ENCODE data around the gene APMAP. TPM values are rescaled to one million over a fixed set of nuclear protein-coding genes. Genes with fewer than 3 reads are reported as not detected.

The APMAP gene
- total RNA-seq, 1 experiment from 2014 or later = 75.3 TPM

DNA sequence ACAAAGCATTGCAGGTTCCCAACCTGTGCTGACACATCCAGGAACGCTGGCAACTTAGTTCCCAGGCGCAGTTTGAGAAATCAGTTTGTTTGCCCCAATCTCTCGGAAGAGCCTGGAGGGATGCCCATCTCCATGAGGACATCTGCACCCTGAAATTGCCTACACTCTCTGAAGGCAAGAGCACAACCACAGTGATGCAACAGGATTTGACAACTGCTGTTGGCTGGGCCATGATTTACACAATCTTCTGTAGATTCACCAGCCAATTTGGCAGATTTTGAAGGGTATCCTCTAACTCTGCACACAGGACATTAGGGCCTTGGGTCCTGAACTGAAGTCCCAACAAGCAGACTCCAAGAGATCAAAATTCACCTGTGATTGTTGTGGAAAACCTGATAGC lies 3.4 kb downstream of the APMAP start:
- Mint-ChIP-seq H3K27ac (ENCODE audit: low read depth, unreplicated experiment) (no peak overlapping the region), H3K4me1 (ENCODE audit: insufficient read depth, unreplicated experiment) (peaks cover 50% of the 10 kb centered on the region), H3K27me3 (ENCODE audit: insufficient read depth, unreplicated experiment) (no peaks in the 10 kb centered on the region), H3K4me3 (ENCODE audit: unreplicated experiment) (peak overlapping the region; percentile 38), H3K36me3 (ENCODE audit: insufficient read depth, unreplicated experiment) (peaks cover 13% of the 10 kb centered on the region), H3K9me3 (ENCODE audit: unreplicated experiment) (no peaks in the 10 kb centered on the region)
- no TSS peak for BruUV-seq (replicated peaks)
- POLR2A ChIA-PET = interaction anchor here (0.7 kb wide), 1 partner anchor 465 kb away, joined by 3 read pairs; no protein-coding TSS in a partner anchor
- TF ChIP-seq, protein P1, sequence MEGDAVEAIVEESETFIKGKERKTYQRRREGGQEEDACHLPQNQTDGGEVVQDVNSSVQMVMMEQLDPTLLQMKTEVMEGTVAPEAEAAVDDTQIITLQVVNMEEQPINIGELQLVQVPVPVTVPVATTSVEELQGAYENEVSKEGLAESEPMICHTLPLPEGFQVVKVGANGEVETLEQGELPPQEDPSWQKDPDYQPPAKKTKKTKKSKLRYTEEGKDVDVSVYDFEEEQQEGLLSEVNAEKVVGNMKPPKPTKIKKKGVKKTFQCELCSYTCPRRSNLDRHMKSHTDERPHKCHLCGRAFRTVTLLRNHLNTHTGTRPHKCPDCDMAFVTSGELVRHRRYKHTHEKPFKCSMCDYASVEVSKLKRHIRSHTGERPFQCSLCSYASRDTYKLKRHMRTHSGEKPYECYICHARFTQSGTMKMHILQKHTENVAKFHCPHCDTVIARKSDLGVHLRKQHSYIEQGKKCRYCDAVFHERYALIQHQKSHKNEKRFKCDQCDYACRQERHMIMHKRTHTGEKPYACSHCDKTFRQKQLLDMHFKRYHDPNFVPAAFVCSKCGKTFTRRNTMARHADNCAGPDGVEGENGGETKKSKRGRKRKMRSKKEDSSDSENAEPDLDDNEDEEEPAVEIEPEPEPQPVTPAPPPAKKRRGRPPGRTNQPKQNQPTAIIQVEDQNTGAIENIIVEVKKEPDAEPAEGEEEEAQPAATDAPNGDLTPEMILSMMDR (IDR thresholded peaks at IDR 0.05; ENCODE audit: unreplicated experiment) = no peak
- intact Hi-C loops (cut with micrococcal nuclease) = no loop called here
- CTCF ChIA-PET = interaction anchor here (0.6 to 1.4 kb wide), 5 partner anchors 9 to 1052 kb away, joined by 3 to 8 read pairs (median 4); no protein-coding TSS in a partner anchor
- DNase-seq (ENCODE audit: unreplicated experiment) = peak; percentile 75

DNA sequence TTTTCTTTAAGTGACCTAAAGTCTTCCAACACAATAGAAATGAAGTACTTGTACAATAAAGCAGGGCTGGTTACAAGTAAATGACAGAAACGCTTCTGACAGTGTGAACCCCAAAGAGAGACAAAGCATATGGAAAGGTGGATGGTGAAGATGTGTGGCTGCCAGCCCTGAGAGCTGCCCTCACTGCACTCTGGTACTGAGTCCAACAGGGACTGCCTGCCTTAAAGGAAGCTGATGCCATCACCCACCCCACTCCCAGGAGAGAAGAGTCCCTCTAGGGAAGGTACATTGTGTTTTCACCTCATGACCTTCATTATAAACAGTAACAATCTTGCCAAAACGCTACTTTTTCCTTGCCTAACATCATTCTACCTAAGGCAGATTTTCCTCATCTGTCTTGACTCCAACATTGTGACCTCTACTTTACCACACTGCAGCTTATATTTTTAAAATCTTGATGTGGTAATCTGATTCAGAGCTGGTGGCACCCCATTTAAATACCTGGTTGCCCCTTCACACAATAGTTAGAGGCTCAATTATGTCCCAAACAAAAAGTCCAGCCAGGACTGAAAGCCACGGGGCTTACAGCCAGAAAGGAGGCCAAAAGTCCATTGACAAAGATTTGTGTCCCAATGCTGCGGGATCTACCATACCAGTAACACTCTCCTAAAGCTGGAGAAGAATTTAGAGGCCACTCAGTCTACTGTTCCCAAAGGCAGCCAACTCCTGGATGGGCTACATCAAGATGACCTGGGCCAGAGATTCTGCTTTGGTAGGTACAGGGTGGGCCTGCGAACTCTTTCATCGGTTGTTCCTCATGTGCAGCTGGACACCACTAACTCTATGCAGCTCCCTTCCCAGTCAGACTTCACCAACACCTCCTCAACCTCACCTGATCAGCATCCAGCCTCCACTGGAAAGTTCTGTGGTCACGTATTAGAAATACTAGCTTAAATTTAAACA lies 4.4 kb downstream of the APMAP start:
- TF ChIP-seq, protein P1 (IDR thresholded peaks at IDR 0.05; ENCODE audit: unreplicated experiment) = no peak
- peak; percentile 10 for DNase-seq (ENCODE audit: unreplicated experiment)
- H3K4me1 Mint-ChIP-seq (ENCODE audit: insufficient read depth, unreplicated experiment) = peaks cover 40% of the 10 kb centered on the region
- H3K27ac Mint-ChIP-seq (ENCODE audit: low read depth, unreplicated experiment) = peak overlapping the region; percentile 10
- peaks cover 22% of the 10 kb centered on the region for H3K36me3 Mint-ChIP-seq (ENCODE audit: insufficient read depth, unreplicated experiment)
- H3K9me3 Mint-ChIP-seq (ENCODE audit: unreplicated experiment) = no peaks in the 10 kb centered on the region
- intact Hi-C loops (cut with micrococcal nuclease) = no loop called here
- no TSS peak for BruUV-seq (replicated peaks)
- ChIA-PET CTCF (interaction anchor here (0.5 to 1.4 kb wide), 6 partner anchors 76 to 1051 kb away, joined by 3 to 8 read pairs (median 4); no protein-coding TSS in a partner anchor), POLR2A (interaction anchor here (0.5 to 1.3 kb wide), 7 partner anchors 10 to 419 kb away, joined by 3 to 6 read pairs (median 3); partner anchors contain the start of gene GINS1)
- no peaks in the 10 kb centered on the region for H3K27me3 Mint-ChIP-seq (ENCODE audit: insufficient read depth, unreplicated experiment)
- H3K4me3 Mint-ChIP-seq (ENCODE audit: unreplicated experiment) = no peak overlapping the region

DNA sequence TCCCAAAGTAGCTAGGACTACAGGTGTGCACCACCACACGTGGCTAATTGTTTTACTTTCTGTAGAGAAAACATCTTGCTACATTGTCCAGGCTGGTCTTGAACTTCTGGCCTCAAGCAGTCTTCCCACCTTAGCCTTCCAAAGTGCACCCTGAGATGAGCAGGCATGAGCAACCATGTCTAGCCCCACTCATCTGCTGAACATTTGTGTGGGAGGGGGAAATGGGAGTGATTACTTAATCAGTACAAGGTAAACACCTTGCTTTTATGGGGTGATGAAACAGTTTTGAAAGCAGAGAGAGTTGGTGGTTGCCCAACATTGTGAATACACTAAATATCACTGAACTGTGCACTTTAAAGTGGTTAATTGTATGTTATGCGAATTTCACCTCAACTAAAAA lies 5.3 kb downstream of the APMAP start:
- peak; percentile 74 for DNase-seq (ENCODE audit: unreplicated experiment)

More for the DNA sequence above, 5.3 kb downstream of the APMAP start:
- no peaks in the 10 kb centered on the region for H3K9me3 Mint-ChIP-seq (ENCODE audit: unreplicated experiment)
- no peaks in the 10 kb centered on the region for H3K27me3 Mint-ChIP-seq (ENCODE audit: insufficient read depth, unreplicated experiment)
- TF ChIP-seq, protein P1 (IDR thresholded peaks at IDR 0.05; ENCODE audit: unreplicated experiment) = no peak
- H3K4me3 Mint-ChIP-seq (ENCODE audit: unreplicated experiment) = no peak overlapping the region
- peak overlapping the region; percentile 10 for H3K27ac Mint-ChIP-seq (ENCODE audit: low read depth, unreplicated experiment)
- H3K36me3 Mint-ChIP-seq (ENCODE audit: insufficient read depth, unreplicated experiment) = peaks cover 29% of the 10 kb centered on the region
- intact Hi-C loops (cut with micrococcal nuclease) = no loop called here
- POLR2A ChIA-PET = interaction anchor here (0.7 to 1.9 kb wide), 4 partner anchors 10 to 257 kb away, joined by 4 to 5 read pairs (median 4); no protein-coding TSS in a partner anchor
- H3K4me1 Mint-ChIP-seq (ENCODE audit: insufficient read depth, unreplicated experiment) = peaks cover 40% of the 10 kb centered on the region
- CTCF ChIA-PET = interaction anchor here (0.6 to 1.6 kb wide), 4 partner anchors 56 to 412 kb away, joined by 3 to 4 read pairs (median 4); no protein-coding TSS in a partner anchor
- BruUV-seq (replicated peaks) = no TSS peak

Data from MCF 10A (cell line).